Activated CD4-positive, alpha-beta T cell treated with anti-CD3 and anti-CD28 coated beads, Interleukin-2, Interleukin-6, amounts not matched to agents 100 ng/mL and 50 ng/mL, durations not matched to agents 16 hours and 8 hours (primary cell): ENCODE data around the gene FOSL1.

Experiments
- DNase-seq: peaks from one replicate; pipeline ENCODE4 v3.0.0-alpha.2; 2020

The FOSL1 gene

GRCh38 chr11:65861533-65862183 is 38.5 kb downstream of the FOSL1 start:
- DNase-seq = no peak

- no peak for DNase-seq
These were observed 39.1 kb downstream of the FOSL1 start for GRCh38 chr11:65861165-65861505.

DNA sequence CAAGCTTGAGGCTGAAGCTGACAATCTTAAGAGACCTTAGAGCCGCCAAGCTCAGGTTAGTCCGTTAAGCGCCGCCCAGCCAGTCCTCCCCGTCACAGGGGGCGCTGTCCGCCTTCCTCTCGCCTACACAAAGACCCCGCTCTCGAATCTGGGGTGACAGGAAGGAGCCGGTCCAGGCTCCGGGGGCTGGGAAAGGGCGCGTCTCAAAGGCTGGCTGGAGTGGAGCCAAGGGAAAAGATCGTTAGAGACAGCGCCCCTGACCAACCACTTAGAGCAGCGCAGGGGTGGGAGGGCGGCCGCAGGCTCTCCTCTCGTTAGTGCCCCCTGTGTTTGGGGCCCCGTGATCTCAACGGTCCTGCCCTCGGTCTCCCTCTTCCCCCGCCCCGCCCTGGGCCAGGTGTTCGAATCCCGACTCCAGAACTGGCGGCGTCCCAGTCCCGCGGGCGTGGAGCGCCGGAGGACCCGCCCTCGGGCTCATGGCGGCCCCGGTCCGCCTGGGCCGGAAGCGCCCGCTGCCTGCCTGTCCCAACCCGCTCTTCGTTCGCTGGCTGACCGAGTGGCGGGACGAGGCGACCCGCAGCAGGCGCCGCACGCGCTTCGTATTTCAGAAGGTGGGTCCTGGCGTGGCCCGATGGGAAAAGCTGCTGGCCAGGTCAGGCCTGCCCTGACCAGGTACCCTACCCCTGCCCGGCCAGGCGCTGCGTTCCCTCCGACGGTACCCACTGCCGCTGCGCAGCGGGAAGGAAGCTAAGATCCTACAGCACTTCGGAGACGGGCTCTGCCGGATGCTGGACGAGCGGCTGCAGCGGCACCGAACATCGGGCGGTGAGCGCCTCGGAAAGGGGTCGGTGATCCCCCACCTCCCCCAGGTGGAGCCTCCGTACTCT is 39.7 kb downstream of the FOSL1 start, which contains the start of gene MUS81:
TSS of gene MUS81 (plus strand) at position 156 of the 887 bp plus-strand sequence. CDS start at position 477, 321 bp downstream.
- DNase-seq = peak; percentile 97

GRCh38 chr11:65859812-65860277 is 40.3 kb downstream of the FOSL1 start:
- no peak for DNase-seq

- DNase-seq = peak; percentile 99
These were observed 40.9 kb downstream of the FOSL1 start for GRCh38 chr11:65859095-65859811.

- no peak for DNase-seq
These were observed 41.5 kb downstream of the FOSL1 start for GRCh38 chr11:65858681-65859087.

GRCh38 chr11:65857853-65858680 is 42.1 kb downstream of the FOSL1 start, which contains the start of gene CFL1:
CFL1 (minus strand) TSS chr11:65858180; CDS start chr11:65858099, 81 bp downstream.
- peak; percentile 99 for DNase-seq

DNA sequence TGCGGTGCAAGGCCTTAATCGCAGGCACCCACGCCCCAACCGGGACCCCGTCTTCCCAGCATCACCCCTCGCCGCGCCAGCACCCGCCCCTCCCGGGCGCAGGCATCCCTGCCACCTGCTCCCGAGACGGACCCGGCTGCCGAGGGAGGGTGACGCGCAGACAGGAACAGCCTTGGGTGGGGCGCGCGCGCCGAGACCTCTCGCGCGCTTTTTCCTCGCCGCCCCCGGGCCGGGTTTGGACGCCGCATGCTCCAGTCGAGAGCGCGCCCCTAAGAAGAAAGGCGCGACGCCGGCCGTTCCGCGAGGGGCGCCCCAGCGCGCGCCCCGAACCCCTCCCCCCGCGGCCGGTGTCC is 42.7 kb downstream of the FOSL1 start:
- no peak for DNase-seq

GRCh38 chr11:65856689-65857499 is 43.3 kb downstream of the FOSL1 start:
- DNase-seq = peak; percentile 88

DNA sequence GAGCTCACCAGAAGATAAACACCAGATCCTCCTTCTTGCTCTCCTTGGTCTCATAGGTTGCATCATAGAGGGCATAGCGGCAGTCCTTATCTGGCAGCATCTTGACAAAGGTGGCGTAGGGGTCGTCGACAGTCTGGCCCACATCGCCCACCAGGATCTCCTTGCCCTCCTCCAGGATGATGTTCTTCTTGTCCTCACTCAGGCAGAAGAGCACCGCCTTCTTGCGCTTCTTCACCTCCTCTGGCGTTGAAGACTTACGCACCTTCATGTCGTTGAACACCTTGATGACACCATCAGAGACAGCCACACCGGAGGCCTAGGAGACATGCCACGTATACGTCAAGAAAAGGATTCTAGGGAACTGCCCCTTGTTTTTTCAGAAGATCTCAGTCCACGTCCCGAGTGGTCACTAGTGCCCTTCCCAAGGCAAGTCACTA is 44.2 kb downstream of the FOSL1 start:
- no peak for DNase-seq

- no peak for DNase-seq
These were observed 45.0 kb downstream of the FOSL1 start for GRCh38 chr11:65854852-65855837.

DNA sequence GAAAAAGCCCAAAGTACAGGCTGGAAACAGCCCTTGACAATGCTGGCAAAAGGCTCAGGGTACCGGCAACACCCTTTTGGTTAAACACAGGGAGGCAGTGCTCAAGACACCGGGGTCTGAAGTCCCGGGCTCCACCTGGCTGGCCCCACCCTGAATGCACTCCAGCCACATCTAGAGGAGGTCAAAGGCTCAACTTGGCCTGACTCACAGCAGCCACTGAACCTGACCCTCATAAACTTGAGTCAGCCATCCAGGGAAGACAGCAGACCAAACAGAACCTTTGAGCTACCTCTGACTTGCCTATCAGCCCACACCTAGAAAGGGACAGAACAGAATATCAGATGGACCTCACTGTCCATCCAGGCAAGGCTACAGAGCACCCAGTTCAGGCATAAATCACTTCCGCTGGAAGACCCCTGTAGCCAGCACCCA is 46.0 kb downstream of the FOSL1 start:
- DNase-seq = no peak

- no peak for DNase-seq
These were observed 46.8 kb downstream of the FOSL1 start for GRCh38 chr11:65853246-65853979.

GRCh38 chr11:65852508-65853245 is 47.5 kb downstream of the FOSL1 start:
- no peak for DNase-seq

DNA sequence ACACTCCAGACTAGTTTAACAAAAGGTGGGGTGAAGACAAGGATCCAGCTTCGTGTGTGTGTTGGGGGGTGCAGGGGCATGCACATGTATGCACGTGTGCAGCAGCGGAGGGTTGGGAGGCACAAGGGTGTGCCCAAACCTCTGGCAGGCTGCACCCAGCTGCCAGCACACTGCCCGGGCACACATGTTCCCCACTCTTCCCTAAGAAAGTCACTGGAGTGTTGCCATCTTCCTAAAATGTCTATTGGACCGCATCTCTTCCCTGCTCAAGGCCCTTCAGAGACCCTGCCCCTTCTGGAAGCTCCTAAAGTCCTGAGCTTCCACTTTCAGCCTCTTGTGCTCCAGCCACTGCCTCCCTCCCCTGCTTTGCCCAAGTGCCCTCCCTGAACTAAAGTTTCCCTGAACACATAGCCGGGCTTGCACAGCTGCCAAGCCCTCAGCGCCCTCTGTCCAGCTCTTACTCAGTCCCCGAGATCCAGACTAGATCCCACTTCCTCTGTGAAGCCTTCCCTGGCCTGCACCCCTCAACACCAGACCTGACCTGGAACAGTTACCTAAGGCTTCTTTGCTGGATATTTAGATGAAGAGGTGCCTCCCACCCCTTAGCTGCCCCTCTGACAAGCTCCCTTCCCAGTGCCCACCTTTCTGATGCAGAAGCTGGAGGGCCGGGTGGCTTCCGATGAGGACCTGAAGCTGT is 48.2 kb downstream of the FOSL1 start:
- DNase-seq = no peak

GRCh38 chr11:65851083-65851579 is 49.1 kb downstream of the FOSL1 start:
- DNase-seq = peak; percentile 63

GRCh38 chr11:65850217-65851082 is 49.7 kb downstream of the FOSL1 start:
- no peak for DNase-seq
